T-helper 1 cell (primary cell): ENCODE data around the gene ENTPD6.

Experiments used
- DNase-seq, 5 donors: peaks; one replicate each; pipeline ENCODE4 v3.0.0-alpha.2; 2012 to 2020

Gene ENTPD6

GRCh38 chr20:25244976-25245375, 49.5 kb downstream of the ENTPD6 start:
- DNase-seq: no peak

DNA sequence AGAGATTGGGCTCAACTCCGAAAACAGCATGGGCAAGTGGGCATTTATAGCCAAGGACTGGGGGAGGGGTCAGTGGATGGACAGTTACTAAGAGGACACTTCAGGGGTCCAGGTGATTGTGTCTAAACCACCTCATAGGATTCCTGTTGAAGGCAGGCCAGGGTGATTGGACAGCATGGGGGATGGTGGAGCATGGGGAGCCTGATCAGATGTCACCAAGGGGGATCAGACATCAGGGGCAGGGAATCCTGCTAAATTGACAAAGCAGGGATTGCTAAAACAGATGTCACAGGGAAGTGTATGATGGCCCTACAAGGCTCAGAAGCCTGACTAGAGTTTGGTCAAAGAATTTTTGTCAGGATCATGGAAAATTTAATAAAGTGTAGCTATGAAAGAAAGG, 49.9 kb downstream of the ENTPD6 start:
- DNase-seq: no peak

GRCh38 chr20:25246182-25246999, 50.9 kb downstream of the ENTPD6 start:
- no peak for DNase-seq

DNA sequence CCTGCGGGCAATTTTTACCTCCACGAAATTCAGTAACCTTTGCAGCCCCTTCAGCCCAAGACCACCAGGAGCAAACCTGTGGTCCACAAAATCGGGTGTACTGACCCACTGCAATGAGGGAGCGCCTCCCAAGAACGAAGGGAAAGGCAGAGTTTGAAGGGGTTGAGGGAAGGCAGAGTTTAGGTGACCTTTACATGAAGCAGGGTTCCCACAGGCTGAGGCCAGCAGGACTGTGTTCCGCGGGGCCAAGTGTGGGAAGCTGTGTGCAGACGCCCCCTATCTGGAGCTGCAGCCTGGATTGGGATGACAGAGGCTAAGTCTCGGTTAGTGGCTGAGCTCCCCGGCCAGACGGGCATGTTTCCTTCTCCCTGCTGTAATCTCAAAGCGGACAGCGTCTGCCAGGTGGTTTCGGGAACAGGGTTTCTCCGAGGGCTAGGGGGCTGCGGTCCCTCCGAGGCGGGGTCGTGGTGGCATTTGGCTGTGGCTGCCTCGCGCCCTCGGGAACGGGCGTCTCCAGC, 51.5 kb downstream of the ENTPD6 start:
- peak in 1 of 5 donors; percentile 19 for DNase-seq

DNA sequence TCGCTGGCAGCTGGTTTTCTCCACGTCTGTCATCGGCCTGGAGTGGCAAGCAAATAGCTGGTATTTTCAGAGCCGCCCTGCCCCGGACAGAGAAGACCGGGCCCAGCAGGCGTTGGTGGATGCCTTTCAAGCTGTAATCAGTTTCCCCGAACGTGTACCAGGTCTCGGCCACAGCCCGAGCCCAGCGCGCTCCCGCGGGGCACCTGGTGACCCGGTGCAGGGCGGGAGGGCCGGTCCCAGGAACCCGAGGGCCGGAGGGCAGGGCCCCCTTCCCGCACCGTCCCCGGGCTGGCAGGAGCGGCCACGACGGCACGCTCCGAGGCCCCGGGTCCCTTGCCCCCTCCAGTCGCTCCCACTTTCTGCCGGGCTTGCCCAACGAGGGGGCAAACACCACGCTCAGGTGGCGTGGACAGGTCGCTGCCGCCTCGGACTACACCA, 52.0 kb downstream of the ENTPD6 start:
- DNase-seq: peak in 1 of 5 donors; percentile 16

DNA sequence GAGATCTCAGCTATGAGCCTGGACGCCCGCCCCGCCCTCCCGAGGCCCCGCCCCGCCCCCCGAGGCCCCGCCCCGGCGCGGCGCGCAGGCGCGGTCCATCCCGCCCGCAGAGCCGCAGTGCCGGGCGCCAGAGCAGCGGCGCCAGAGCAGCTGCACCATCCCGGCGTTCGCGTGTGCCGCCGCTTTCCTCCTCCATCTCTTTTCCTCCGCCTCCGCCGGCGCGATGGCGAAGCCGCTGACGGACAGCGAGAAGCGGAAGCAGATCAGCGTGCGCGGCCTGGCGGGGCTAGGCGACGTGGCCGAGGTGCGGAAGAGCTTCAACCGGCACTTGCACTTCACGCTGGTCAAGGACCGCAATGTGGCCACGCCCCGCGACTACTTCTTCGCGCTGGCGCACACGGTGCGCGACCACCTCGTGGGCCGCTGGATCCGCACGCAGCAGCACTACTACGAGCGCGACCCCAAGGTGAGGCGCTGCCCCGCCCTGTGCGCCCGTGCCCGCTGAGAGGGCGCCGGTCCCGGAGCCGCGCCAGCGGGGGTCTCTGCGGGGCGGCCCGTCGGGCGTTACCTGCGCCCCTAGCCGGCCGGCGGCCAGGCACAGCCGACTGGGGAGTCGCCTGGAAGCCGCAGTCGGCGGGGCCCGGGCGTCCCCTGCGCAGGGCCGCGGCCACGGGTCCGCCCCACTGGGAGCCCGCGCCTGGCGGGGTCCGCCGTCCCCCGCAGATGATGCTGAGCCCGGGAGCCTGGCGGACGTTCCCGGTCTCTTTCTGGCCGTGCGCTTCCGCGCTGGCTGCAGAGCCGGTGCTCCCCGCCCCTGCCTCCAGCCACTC, 52.7 kb downstream of the ENTPD6 start, which contains the start of gene PYGB:
PYGB (plus strand) TSS at position 130 of the 830 bp plus-strand sequence; CDS start at position 224, 94 bp downstream.
- peak; percentile 53 to 80 (median 68) for DNase-seq

DNA sequence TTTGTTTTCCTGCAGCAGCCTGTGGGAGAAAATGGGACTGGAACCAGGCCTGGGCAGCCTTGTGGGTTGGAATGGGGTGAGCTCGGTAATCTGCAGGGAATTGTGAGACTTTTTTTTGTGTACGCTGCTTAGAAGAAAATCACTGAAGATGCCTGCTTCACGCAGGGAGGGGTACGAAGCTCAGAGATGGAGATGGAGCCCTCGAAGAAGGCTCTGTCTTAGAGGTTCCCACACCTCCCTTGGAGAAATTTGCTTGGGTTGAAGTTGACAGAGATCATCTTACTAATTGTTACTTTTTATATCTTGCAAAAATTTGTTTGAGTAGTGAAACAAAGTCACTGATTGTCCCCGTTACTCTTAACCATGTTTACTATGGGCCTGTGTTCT, 53.3 kb downstream of the ENTPD6 start:
- no peak for DNase-seq

- no peak for DNase-seq
Measured at GRCh38 chr20:25249198-25249931, 53.9 kb downstream of the ENTPD6 start.

GRCh38 chr20:25250508-25250907, 55.0 kb downstream of the ENTPD6 start:
- DNase-seq: no peak

GRCh38 chr20:25251019-25251418, 55.5 kb downstream of the ENTPD6 start:
- no peak for DNase-seq

DNA sequence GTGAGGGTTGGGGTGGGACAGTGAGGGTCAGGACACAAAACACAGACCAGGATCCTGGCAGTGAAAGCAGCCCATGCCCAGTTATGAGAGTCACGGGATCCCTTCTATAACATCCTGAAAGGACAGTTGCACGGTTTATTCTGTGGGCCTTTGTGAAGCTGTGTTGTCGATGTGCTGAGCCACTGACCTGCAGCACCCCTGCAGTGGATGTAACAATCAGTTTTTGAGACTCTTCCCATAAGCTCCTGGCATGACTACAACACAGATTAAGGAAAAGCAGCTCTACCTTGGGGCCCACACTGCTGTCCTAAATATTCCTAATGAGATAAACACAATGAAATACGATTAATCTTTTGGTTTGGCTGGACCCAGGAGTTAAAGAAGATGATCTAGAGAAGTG, 56.0 kb downstream of the ENTPD6 start:
- no peak for DNase-seq

- DNase-seq: no peak
Measured at GRCh38 chr20:25252230-25252651, 56.7 kb downstream of the ENTPD6 start.

GRCh38 chr20:25252686-25253421, 57.3 kb downstream of the ENTPD6 start:
- no peak for DNase-seq

GRCh38 chr20:25253606-25254275, 58.2 kb downstream of the ENTPD6 start:
- no peak for DNase-seq

GRCh38 chr20:25254571-25254970, 59.1 kb downstream of the ENTPD6 start:
- DNase-seq: no peak

DNA sequence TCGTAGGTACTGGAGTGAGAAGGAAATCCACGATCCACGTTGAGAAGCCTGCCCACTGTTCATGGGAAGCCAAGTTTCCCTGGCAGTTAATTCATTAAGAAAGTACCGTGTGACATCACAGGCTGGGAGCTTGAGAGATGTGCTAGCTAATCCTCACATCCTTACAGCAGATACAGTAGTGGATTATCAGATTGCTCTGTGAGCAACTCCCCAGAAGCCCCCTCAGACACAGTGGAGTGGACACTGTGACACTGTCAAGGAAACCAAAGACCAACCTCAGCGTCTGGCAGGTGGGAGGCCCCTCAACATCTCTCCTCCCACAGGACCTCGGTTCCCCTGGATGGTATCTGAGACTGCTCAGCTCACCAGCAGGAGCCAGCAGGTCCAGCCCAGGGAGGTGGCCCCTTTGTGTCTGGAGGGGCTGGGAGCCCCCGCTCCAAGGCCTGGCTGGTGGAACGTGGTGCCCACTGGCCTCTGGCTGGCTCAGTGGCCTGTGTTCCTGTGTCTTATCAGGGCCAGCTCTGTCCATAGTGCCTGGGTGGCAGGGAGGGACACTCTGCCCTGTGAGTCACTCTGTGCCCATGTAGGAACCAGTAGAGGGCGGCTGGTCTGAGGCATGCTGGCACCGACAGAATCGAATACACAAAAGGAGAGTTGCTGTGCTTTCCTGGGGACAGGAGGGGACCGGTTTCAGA, 59.6 kb downstream of the ENTPD6 start:
- no peak for DNase-seq

DNA sequence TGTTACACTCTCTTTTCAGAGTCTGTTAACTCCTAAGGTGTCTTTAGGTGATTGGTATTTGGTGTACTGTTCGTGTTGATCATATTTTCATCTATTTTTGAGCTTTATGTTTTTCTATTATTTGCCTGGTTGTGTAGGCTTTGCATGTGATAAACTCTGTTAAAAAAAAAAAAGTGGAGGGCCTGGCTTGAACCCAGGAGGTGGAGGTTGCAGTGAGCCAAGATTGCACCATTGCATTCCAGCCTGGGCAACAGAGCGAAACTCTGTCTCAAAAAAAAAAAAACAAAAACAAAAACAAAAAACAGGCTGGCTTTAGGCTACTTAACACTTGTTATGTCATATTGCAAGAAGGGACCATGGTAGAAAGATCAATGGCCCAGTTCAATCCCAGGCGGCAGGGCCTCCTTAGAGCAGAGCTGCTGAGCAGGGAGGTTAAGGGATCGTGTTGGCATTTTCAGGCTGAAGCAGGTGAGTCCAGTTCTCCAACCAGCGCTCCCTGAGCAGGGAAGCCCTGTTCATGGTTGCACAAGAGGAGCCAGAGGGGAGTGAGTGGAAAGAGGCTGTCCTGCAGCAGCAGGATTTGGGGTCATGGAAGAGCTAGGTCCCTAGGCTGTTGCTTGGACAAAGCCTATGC, 60.8 kb downstream of the ENTPD6 start:
- no peak for DNase-seq

DNA sequence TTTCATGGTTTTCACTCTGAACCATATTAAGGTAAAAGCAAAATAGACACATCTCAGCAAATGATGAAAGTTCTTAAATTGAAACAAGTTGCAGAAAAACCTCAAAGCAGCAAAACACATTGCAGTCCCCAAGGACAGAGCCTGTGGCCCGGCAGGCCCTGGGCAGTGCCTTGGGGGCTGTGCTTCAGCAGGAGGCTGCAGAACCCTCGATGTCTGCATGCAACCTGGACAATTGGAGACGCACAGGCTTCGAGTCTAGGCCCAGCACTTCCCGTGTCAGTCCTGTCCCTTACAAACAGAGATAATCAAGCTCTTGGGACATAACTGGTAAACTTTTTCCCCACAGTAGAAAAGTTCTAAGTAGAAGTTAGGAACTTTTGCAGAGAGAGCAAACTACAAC, 61.6 kb downstream of the ENTPD6 start:
- no peak for DNase-seq

DNA sequence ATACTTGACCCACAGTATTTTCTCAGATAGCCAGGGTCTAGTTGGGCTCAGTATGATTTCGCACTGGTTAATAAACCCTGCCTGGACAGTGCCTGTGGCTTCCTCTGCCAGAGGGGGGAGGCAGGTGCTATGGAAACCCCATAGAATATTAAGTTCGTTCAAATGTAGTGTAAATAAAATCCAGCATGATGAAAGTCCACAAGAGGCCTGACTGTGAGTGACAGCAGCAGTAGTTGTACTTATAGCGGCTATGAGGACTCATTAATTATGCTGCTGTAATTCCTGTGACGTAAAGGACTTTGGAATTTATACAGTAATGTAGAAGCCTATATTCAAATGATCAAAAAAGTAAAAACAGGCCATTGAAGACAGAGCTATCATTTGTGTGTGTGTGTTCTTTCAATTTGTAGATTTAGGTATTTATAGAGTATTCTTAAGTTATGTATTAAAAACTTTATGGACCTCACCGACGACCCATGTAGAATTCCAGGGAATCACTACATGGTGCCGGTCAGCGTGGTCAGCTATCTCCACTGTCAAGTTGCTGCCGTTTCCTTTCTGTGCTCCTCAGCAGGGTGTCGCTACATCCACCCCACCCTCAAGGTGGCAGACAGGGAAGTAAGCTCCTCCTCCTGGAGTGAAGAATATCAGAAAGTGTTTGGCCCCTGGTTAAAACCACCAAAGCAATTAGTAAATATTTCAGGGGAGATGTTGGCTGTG, 62.4 kb downstream of the ENTPD6 start:
- no peak for DNase-seq

DNA sequence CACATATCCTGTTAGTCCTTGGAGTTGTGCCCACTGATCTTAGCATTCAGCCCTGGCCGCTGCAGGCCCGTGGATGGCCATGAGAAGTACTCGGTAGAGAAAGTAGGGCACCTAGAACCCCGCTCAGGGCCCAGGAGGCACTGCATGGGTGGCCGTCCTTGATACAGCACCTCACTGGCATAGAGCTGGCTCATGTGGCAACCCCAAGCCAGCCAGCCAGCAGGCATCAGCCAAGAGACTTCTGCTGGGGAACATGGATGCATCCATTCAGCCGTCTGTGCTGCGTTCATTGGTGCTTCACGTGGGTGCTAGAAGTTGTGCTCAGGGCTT, 62.9 kb downstream of the ENTPD6 start:
- DNase-seq: no peak
